Fibroblast of villous mesenchyme (primary cell): ENCODE results near the gene UBA3. TPM values are rescaled to one million over a fixed set of nuclear protein-coding genes. Genes with fewer than 3 reads are reported as not detected.

ENCODE experiments used
- DNase-seq: peaks from one replicate; pipeline ENCODE4 v3.0.0-alpha.2; 2010; ENCODE audit warnings: low read depth
- H3K4me3 ChIP-seq: 2 replicates; pipeline ENCODE4 v1.5.1; 2011; ENCODE audit warnings: low read depth, mild to moderate bottlenecking, low read length
- CTCF ChIP-seq: IDR thresholded peaks from 2 replicates; pipeline ENCODE4 v1.5.1; 2012; ENCODE audit warnings: low read depth, mild to moderate bottlenecking, low read length; ENCODE audit not compliant: insufficient read depth
- total RNA-seq: library from RNA; depleted of rRNA; stranded (reverse); fragments of >200 nt; gene quantifications from 2 replicates; pipeline ENCODE4 v1.2.3, GENCODE V29; 2012

UBA3 gene
- total RNA-seq, 1 donor: 92.0 TPM

DNA sequence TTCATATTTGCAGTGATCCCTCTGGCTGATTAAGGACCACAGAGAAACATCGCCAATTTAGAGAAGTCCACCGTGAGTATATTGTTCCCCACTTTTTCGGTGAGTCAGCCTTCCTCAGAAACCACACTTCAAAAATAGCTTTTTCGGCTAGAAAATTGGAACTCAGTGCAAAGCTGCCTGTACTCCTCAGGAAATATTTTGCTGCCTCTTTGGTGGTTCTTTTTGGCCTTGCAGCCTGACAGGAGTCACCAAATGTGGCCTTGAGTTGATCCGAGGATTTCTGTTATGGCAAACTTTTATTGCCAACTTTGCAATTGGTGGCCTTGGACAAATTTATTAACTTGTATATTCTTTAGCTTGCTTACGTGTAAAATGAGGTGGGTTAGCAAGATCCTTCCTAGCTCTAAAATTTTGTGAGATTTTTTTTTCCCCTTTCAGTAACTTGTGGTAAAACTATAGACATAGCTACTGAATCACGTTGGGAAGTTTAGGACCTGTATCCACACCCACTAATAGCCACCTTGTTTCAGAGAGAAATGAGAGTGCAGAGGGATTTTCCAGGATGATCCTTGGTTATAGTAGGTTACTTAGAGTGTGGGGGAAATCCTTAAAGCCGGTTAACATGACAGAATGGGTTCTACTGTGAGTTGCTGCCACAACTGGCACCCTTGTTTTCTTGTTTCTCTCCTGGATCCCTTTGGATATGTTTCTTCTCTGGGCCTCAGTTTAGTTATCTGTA is 14.5 kb upstream of the UBA3 start:
- no peak overlapping the region for H3K4me3 ChIP-seq
- TF ChIP-seq CTCF: no peak
- DNase-seq: no peak

DNA sequence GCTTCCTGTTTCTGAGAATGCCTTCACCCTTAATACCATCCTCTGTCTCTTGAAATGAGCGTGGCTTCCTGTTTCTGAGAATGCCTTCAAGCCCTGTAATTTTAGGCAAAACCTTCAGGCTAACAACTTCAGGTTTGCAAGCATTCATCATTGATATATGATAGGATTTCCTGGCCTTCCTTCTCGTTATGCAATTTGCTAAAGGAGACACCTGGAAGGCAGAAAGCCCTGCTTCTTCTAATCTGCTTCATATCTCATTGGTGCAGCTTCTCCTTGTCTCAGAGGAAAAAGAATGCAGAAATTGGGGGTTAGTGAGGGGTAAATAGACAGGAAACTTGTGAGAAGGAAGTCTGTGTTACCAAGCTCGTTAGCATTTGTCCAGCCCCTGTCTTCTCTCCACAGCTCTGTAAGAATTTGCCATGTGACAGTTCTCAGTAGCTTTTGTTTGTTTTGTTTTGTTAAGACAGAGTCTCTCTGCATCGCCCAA is 11.9 kb upstream of the UBA3 start:
- no peak overlapping the region for H3K4me3 ChIP-seq
- no peak for DNase-seq
- TF ChIP-seq CTCF: no peak

DNA sequence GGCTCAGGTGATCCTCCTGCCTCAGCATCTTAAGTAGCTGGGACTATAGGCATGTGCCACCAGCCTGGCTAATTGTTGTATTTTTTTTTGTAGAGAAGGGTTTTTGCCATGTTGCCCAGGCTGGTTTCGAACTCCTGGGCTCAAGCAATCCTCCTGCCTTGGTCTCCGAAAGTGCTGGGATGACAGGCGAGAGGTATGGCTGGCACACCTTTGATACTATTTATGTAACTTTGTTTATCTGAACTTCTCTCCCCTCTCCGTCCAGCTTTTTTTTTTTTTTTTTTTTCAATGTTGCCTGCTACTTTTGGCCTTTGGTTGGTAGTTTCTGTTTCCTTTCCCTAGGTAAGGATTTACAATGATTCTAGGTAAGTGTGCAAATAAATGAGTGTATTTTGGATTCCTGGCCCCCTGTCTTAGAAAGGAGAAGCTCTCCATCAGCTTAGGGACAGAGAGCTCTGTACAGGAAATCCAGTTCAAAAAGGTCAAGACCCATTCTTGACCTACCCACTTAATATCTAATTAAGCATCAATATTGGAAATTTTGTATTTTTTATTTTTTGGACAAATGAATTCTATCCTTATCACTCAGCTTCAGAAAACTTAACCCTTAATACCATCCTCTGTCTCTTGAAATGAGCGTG is 11.3 kb upstream of the UBA3 start:
- no peak overlapping the region for H3K4me3 ChIP-seq
- no peak for DNase-seq
- TF ChIP-seq CTCF: no peak

DNA sequence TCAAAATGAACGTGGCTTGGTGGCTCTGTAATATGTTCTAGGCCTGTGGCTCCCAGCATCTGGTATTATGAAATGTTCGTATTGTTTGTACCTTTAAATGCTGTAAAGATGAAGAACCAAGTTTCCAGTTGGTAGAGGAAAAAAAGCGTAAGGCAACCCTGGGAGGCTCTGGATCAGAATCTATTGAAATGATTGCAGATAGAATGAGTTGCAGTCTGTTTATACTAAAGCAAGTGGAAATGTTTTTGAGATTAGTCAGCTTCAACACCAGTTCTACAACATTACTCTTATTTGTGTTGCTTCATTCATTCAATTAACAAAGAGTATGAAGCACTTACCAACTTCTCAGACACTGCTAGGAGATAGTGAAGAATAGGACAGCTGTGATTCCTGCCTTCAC is 9.9 kb upstream of the UBA3 start:
- DNase-seq: peak; percentile 93
- no peak overlapping the region for H3K4me3 ChIP-seq
- TF ChIP-seq CTCF: no peak

DNA sequence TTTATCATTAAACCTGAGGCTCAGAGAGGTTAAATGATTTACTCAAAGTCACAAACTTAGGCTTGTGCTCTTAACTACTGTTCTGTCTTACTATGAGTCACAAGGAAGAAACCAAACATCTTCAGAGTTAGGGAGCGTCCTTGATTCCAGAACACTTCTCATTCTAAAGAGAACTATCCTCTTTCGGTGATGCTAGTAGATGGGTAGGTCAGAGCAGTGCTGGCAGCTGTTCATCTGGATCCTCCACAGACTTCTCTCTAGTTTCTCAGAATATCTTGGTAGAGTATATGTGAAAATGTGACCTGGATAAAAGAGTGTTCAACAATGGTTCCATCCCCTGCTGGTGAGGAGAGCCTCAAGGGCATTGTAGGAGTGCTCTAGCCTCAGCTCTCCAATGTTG is 7.9 kb upstream of the UBA3 start:
- H3K4me3 ChIP-seq: peak overlapping the region; percentile 5
- no peak for TF ChIP-seq CTCF
- DNase-seq: peak; percentile 58

DNA sequence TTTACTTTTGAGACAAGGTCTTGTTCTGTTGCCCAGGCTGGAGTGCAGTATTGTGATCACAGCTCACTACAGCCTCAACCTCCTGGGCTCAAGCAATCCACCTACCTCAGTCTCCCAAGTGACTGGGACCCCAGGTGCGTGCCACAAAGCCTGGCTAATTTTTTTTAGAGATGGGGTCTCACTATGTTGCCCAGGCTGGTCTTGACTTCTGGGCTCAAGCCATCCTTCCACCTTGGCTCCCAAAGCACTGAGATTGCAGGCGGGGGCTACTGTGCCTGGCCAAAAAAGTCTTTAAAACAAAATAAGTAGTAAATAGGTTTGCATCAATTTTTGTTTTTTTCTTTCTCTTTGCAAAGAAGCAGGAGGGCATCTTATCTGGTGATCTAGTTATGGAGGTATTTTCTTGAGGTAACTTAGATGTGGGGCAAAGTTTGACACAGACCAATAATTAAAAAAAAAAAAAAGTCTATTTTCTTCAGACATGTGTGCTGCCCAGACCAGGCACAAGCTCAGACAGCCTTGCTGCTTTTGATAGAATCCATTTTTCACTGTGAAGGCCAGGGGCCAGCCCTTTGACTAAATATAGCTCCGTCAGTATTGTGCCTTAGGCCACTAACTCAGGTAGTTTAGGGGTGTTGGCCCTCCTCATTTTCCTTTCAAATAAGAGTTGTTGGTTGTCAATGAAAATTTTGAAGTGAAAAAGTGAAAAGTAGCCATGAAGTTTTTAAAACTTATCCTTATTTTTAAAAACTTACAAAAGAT is 7.0 kb upstream of the UBA3 start:
- DNase-seq: no peak
- TF ChIP-seq CTCF: no peak
- peak overlapping the region; percentile 96 for H3K4me3 ChIP-seq
